ENCODE measurements around the gene TCHP.

DNA sequence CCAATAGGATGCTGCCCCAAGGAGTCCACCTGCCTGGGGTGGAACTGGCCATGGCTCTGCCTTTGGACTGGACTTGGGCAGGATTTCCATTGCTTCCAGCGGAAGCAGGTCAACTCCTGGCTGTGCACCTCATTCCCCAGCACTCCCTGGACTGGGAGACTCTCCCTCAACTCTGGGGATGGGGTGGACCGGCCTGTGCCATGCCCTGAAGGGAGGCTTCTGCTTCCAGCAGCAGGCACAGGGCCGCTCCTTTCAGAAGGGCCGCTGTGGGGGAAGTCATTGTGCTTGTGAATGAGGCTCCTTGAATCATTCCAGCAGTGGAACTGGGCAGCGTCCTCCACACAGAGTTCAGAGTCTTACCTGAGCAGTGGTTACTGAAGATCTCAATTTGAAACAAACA lies 23.0 kb downstream of the TCHP start:
- TF ChIP-seq, protein P1, sequence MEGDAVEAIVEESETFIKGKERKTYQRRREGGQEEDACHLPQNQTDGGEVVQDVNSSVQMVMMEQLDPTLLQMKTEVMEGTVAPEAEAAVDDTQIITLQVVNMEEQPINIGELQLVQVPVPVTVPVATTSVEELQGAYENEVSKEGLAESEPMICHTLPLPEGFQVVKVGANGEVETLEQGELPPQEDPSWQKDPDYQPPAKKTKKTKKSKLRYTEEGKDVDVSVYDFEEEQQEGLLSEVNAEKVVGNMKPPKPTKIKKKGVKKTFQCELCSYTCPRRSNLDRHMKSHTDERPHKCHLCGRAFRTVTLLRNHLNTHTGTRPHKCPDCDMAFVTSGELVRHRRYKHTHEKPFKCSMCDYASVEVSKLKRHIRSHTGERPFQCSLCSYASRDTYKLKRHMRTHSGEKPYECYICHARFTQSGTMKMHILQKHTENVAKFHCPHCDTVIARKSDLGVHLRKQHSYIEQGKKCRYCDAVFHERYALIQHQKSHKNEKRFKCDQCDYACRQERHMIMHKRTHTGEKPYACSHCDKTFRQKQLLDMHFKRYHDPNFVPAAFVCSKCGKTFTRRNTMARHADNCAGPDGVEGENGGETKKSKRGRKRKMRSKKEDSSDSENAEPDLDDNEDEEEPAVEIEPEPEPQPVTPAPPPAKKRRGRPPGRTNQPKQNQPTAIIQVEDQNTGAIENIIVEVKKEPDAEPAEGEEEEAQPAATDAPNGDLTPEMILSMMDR (IDR thresholded peaks at IDR 0.05): no peak
- no peak for TF ChIP-seq POLR2A (IDR thresholded peaks at IDR 0.05)
